ENCODE measurements around the gene NFKBIL1.

- no peak for TF ChIP-seq SIN3A (IDR thresholded peaks at IDR 0.05; ENCODE audit: borderline replicate concordance, low read depth, low read length)
- no peak for TF ChIP-seq MAX (IDR thresholded peaks at IDR 0.05; ENCODE audit: low read depth)
- TF ChIP-seq CTCF (IDR thresholded peaks at IDR 0.05) = no peak
- TF ChIP-seq EP300 (IDR thresholded peaks at IDR 0.05; ENCODE audit: borderline replicate concordance in 1 of 2, low read depth in 1 of 2, low read length in 1 of 2) = no peak
- no peak for TF ChIP-seq GATA2 (CRISPR knock-in tag; IDR thresholded peaks at IDR 0.05)
- no peak for TF ChIP-seq TAF1 (IDR thresholded peaks at IDR 0.05; ENCODE audit: borderline replicate concordance, low read depth, low read length)
- no peak for TF ChIP-seq RAD21 (IDR thresholded peaks at IDR 0.05; ENCODE audit: low read length)
- TF ChIP-seq POLR2AphosphoS5 (IDR thresholded peaks at IDR 0.05; ENCODE audit: low read depth, low read length) = no peak
- TF ChIP-seq RFX5 (IDR thresholded peaks at IDR 0.05; ENCODE audit: low read length) = no peak
- TF ChIP-seq MXI1 (IDR thresholded peaks at IDR 0.05; ENCODE audit: low read depth, low read length) = no peak
Measured at GRCh38 chr6:31521835-31522234, 25.6 kb upstream of the NFKBIL1 start.
